Fibroblast of the conjunctiva (primary cell): ENCODE data around the gene CLK1.

Experiments
- DNase-seq: peaks from one replicate; pipeline ENCODE4 v3.0.0-alpha.2; 2010; ENCODE audit warnings: low read depth

CLK1 gene

DNA sequence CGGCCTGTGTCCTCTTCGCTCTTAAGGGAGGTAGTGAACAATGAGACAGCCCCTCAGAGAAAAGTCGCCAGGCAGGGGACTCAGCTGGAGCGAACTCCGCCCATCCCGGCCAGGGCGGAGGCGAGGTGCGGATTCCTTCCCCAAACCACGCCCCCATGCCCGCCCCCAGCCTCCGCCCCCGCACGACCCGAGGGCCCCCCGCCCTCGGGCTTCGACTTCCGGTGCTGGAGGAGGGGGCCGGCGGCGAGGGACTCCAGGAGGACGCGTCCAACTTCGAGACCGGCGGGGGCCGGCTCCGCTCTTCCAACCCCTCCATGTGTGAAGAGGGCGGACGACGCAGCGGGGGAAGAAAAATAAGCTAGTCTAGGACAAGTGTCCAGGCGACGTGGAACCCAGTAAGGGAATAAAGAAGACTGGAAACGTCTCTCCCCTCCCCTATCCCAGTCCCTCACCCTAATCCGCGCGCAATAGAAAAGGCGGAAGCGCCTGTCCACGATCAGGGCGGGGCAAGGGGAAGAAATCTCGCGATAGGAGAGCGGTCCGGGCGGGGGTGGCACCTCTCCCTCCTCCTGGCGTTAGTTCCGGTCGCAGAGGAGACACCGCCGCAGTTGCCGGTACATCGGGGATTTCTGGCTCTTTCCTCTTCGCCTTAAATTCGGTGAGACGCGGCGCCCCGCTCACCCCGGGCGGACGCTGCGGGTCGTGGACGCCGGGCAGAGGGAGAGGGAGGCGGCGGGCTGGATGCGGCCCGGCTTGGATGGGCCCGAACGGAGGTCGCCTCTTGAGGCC is 52.9 kb downstream of the CLK1 start, which contains the start of gene BZW1:
BZW1 (plus strand) TSS at position 578 of the 789 bp plus-strand sequence. CDS start 1,308 bp downstream, outside the sequence.
- peak; percentile 92 for DNase-seq

DNA sequence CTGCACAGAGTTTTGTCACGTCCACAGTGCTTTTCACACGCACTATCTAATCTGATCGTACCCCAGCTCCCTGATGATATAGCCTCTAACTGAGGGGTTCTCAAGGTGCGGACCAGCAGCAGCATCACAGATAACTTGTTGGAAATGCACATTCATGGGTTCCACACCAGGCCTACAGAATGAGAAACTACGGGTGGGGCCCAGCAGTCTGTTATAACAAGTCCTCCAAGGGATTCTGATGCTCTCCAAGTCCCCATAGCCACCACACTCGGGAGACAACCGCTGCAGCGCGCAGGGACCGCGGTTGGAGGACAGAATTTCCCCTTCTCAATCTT is 53.5 kb downstream of the CLK1 start:
- no peak for DNase-seq

- DNase-seq, result peak; percentile 62
These were observed 54.0 kb downstream of the CLK1 start for GRCh38 chr2:200810252-200810997.

DNA sequence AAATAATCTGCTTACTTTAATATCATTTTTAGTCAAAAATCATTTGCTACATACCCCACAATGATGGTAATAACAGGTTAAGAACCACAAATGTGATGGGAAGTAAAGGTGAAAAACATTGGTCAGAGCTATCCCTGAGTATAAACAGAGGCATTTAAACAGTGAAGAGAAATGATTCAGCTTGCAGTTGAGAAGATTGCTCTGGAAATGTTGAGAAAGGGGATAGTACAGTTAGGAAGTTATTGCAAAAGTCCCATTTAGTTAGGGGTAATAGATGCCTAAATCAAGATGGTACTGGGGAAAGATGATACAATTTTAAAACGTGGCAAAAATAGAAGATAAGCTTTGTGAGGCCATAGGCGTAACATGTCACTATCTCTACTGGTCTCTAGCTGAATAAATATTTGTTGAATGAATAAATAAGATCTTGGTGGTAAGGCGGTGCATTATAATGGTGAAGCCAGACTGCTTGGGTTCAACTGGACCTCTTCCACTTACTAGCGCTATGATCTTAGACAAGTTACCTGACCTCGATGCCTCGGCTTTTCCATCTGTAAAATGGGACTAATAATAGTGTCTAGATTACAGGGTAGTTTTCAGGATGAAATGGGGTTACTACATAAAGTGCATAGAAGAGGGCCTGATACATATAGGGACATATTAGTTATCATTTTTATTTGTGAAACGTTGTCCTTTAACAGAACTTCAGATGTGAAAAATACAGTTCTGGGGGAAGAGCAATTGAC is 54.8 kb downstream of the CLK1 start:
- DNase-seq, result no peak
